H1 (cell line): Measurements from ENCODE around the gene LRP8. TPM values are rescaled to one million over a fixed set of nuclear protein-coding genes. Genes with fewer than 3 reads are reported as not detected.

ENCODE experiments used
- BACH1 ChIP-seq: IDR thresholded peaks from 2 replicates; pipeline ENCODE4 v1.6.1; 2012; ENCODE audit warnings: low read length, improper control_type of control experiment
- CEBPB ChIP-seq: IDR thresholded peaks from 2 replicates; pipeline ENCODE4 v1.6.1; 2012; ENCODE audit warnings: low read depth, low read length
- POLR2A ChIP-seq, 2 experiments: IDR thresholded peaks; 1 replicate in 1 of 2; 2 replicates in 1 of 2; pipeline ENCODE4 v1.6.1; 2011; ENCODE audit warnings: low read depth in 2 of 2, low read length in 2 of 2, mild to moderate bottlenecking in 2 of 2; ENCODE audit errors: control extremely low read depth in 1 of 2
- POLR2AphosphoS5 ChIP-seq: IDR thresholded peaks from 2 replicates; pipeline ENCODE4 v1.6.1; 2011; ENCODE audit warnings: low read depth, low read length
- RBBP5 ChIP-seq: IDR thresholded peaks from 2 replicates; pipeline ENCODE4 v1.7.1; 2012; ENCODE audit warnings: low read depth, mild to moderate bottlenecking, inconsistent platforms, low read length, moderate library complexity, borderline replicate concordance
- RNF2 ChIP-seq: fragments of 200-900, 300-1000 bp; sonication (generic); IDR thresholded peaks from 2 replicates; pipeline ENCODE4 v1.7.1; 2016; ENCODE audit warnings: borderline replicate concordance, low read depth, mild to moderate bottlenecking, antibody characterized with exemption, low read length; ENCODE audit not compliant: poor library complexity, severe bottlenecking; ENCODE audit errors: missing control alignments
- RXRA ChIP-seq: IDR thresholded peaks from 2 replicates; pipeline ENCODE4 v1.6.1; 2011; ENCODE audit warnings: low read depth, mild to moderate bottlenecking, low read length, moderate library complexity; ENCODE audit not compliant: insufficient read depth
- YY1 ChIP-seq: IDR thresholded peaks from 2 replicates; pipeline ENCODE4 v1.6.1; 2011; ENCODE audit warnings: low read depth, mild to moderate bottlenecking, low read length
- polyA plus RNA-seq, 7 experiments: library from polyadenylated mRNA; depleted of rRNA in 3 of 7; stranded (reverse) in 5 of 7; unstranded in 2 of 7; fragments of >200 nt in 5 of 7; fragments of 200-250 nt in 2 of 7; gene quantifications; 1 replicate in 5 of 7; 2 replicates in 1 of 7; 4 replicates in 1 of 7; pipeline versions ENCODE4 v1.2.1 to v1.2.3, GENCODE V29; 2011 to 2013; ENCODE audit warnings: missing spikeins in 2 of 7, mixed read lengths in 2 of 7
- total RNA-seq: library from RNA; stranded (reverse); fragmentation: NEBNext Ultra II Directional; extraction: Animal tissue kit (Norgen Biotek cat#: 25700); gene quantifications from 2 replicates; pipeline ENCODE4 v1.2.1, GENCODE V29; 2021
- TF ChIP-seq, protein P1 (sequence below): IDR thresholded peaks from 2 replicates; pipeline ENCODE4 v1.6.1; 2012; ENCODE audit warnings: inconsistent platforms
- TF ChIP-seq, protein P2 (sequence below): fragments of 300-600 bp; sonication (generic); IDR thresholded peaks from 2 replicates; pipeline ENCODE4 v1.7.1; 2012; ENCODE audit warnings: low read length, moderate library complexity, mild to moderate bottlenecking, inconsistent platforms; ENCODE audit not compliant: insufficient replicate concordance

The LRP8 gene
- total and polyA plus RNA-seq, 2 of the 8 experiments (the other 6 are each of a cell fraction or from before 2014, with no cell fraction given), result 63.2 to 66.4 TPM

DNA sequence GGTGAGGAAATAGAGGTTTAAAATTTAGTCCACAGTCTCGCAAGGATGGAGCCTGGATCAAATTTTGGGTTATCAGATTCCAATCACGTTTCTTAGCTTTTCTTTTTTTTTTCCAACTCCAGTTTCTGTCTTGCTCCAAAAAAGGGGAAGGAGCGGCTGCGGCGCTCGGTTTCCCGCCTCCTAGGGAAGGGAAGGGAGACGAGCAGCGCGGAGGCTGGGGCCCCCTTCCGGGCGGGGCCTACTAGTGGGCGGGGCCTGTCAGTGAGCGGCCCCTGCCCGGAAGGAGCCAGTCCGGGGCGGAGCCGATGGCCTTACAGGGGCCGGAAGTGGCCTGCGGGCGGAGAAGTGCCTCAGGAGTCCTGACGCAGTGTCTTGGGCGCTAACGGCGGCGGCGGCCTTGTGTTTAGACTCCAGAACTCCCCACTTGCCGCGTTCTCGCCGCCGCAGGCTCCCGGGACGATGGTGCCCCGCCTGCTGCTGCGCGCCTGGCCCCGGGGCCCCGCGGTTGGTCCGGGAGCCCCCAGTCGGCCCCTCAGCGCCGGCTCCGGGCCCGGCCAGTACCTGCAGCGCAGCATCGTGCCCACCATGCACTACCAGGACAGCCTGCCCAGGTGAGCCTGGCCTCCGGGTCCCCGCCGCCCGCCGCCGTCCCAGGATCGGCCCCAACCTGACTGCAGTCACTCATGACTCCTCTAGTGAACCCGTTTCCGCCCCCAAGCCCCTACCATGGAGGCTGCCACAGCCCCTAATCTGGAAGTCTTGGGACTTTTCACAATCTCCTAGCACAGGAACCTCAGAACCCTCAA is 131.2 kb downstream of the LRP8 start, which contains the start of gene CPT2 (continued):
- TF ChIP-seq RNF2 (no peak), BACH1 (no peak), POLR2A (IDR thresholded peaks at IDR 0.05; ENCODE audit: control extremely low read depth in 1 of 2, low read depth in 2 of 2, low read length in 2 of 2) (peak; percentile 79 to 90), RXRA (no peak), RBBP5 (peak; percentile 83; the same call in 1 of the 2 replicates), POLR2AphosphoS5 (peak; percentile 87), YY1 (peak; percentile 48; the same call in 1 of the 2 replicates), CEBPB (no peak)
- TF ChIP-seq, protein P1, sequence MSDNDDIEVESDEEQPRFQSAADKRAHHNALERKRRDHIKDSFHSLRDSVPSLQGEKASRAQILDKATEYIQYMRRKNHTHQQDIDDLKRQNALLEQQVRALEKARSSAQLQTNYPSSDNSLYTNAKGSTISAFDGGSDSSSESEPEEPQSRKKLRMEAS, result peak; percentile 40; the same call in 1 of the 2 replicates
- TF ChIP-seq, protein P2, sequence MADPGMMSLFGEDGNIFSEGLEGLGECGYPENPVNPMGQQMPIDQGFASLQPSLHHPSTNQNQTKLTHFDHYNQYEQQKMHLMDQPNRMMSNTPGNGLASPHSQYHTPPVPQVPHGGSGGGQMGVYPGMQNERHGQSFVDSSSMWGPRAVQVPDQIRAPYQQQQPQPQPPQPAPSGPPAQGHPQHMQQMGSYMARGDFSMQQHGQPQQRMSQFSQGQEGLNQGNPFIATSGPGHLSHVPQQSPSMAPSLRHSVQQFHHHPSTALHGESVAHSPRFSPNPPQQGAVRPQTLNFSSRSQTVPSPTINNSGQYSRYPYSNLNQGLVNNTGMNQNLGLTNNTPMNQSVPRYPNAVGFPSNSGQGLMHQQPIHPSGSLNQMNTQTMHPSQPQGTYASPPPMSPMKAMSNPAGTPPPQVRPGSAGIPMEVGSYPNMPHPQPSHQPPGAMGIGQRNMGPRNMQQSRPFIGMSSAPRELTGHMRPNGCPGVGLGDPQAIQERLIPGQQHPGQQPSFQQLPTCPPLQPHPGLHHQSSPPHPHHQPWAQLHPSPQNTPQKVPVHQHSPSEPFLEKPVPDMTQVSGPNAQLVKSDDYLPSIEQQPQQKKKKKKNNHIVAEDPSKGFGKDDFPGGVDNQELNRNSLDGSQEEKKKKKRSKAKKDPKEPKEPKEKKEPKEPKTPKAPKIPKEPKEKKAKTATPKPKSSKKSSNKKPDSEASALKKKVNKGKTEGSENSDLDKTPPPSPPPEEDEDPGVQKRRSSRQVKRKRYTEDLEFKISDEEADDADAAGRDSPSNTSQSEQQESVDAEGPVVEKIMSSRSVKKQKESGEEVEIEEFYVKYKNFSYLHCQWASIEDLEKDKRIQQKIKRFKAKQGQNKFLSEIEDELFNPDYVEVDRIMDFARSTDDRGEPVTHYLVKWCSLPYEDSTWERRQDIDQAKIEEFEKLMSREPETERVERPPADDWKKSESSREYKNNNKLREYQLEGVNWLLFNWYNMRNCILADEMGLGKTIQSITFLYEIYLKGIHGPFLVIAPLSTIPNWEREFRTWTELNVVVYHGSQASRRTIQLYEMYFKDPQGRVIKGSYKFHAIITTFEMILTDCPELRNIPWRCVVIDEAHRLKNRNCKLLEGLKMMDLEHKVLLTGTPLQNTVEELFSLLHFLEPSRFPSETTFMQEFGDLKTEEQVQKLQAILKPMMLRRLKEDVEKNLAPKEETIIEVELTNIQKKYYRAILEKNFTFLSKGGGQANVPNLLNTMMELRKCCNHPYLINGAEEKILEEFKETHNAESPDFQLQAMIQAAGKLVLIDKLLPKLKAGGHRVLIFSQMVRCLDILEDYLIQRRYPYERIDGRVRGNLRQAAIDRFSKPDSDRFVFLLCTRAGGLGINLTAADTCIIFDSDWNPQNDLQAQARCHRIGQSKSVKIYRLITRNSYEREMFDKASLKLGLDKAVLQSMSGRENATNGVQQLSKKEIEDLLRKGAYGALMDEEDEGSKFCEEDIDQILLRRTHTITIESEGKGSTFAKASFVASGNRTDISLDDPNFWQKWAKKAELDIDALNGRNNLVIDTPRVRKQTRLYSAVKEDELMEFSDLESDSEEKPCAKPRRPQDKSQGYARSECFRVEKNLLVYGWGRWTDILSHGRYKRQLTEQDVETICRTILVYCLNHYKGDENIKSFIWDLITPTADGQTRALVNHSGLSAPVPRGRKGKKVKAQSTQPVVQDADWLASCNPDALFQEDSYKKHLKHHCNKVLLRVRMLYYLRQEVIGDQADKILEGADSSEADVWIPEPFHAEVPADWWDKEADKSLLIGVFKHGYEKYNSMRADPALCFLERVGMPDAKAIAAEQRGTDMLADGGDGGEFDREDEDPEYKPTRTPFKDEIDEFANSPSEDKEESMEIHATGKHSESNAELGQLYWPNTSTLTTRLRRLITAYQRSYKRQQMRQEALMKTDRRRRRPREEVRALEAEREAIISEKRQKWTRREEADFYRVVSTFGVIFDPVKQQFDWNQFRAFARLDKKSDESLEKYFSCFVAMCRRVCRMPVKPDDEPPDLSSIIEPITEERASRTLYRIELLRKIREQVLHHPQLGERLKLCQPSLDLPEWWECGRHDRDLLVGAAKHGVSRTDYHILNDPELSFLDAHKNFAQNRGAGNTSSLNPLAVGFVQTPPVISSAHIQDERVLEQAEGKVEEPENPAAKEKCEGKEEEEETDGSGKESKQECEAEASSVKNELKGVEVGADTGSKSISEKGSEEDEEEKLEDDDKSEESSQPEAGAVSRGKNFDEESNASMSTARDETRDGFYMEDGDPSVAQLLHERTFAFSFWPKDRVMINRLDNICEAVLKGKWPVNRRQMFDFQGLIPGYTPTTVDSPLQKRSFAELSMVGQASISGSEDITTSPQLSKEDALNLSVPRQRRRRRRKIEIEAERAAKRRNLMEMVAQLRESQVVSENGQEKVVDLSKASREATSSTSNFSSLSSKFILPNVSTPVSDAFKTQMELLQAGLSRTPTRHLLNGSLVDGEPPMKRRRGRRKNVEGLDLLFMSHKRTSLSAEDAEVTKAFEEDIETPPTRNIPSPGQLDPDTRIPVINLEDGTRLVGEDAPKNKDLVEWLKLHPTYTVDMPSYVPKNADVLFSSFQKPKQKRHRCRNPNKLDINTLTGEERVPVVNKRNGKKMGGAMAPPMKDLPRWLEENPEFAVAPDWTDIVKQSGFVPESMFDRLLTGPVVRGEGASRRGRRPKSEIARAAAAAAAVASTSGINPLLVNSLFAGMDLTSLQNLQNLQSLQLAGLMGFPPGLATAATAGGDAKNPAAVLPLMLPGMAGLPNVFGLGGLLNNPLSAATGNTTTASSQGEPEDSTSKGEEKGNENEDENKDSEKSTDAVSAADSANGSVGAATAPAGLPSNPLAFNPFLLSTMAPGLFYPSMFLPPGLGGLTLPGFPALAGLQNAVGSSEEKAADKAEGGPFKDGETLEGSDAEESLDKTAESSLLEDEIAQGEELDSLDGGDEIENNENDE, result no peak
